Measurements from ENCODE around the gene DUSP7. TPM values are rescaled to one million over a fixed set of nuclear protein-coding genes. Genes with fewer than 3 reads are reported as not detected.
A peak's percentile ranks its signal among the peaks of the same experiment; 100 is the strongest.

The DUSP7 gene
- total and polyA plus RNA-seq, 9 of the 15 experiments (the other 6 are each of a cell fraction or from before 2014, with no cell fraction given): 0.45 to 15.8 (median 8.2) TPM

DNA sequence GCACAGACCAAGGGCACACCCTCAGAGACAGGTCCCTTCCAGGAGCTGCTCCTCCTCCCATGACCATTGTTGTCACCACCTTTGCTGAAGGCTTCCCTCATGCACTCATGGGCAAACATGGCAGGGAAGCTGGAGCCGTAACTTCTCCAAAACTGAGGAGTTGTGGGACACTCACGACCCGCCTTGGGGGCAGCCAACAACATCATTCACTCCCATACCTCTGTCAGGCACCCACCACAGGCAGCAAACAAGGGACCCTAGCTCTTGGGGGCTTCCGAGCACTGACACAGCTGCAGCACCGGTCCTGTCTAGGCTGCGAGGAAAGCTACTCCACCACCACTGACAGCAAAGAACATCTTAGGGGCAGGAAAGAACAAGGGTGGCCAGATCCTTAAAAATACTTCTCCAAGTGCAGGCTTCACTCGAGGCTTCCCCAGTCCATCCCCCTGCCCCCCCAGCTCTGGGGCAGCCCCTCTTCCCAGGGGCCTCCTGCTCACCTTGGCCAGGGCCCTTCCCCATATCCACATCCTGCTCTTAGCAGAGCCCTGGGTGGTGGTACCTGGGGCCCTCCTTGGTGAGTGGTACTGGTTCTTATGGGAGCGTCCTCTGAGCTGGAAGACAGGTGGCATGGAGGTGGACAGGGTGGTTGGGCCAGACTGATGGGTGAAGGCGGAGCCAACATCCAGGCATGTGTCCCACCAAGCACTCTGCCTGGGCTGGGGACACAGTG is 28.0 kb upstream of the DUSP7 start:
- in situ Hi-C loops (cut with MboI) (no loop called here), intact Hi-C loops (cut with micrococcal nuclease) (no loop called here)
- no peak for DNase-seq (ENCODE audit: extremely low read depth in 1 of 4, low spot score in 3 of 4)
- no peaks in the 10 kb centered on the region for H3K9me3 ChIP-seq (replicated peaks; ENCODE audit: control insufficient read depth, insufficient read depth, low read depth, low read length)
- no peak overlapping the region for H3K27ac ChIP-seq (ENCODE audit: extremely low read depth, low read depth, low read length)
- peaks cover 43 to 58% of the 10 kb centered on the region in 2 experiments for H3K4me1 ChIP-seq (replicated peaks in 1 of 2; ENCODE audit: control insufficient read depth in 2 of 2, insufficient read depth in 2 of 2, low read length in 2 of 2)
- BruUV-seq (replicated peaks): no TSS peak
- H2AFZ ChIP-seq (ENCODE audit: low read depth, low read length): no peak overlapping the region
- no peaks in the 10 kb centered on the region for H4K20me1 ChIP-seq (replicated peaks; ENCODE audit: control insufficient read depth, insufficient read depth, low read length)
- H3K4me2 ChIP-seq (ENCODE audit: insufficient read depth, low read length): no peak overlapping the region
- 87% methylated on average over 7 of the region's 9 CpGs for WGBS (ENCODE audit: insufficient coverage, low coverage, missing lambda C conversion rate)
- no peaks in the 10 kb centered on the region for H3K9me1 ChIP-seq (ENCODE audit: control insufficient read depth, insufficient read depth, low read length)
- H3K9ac ChIP-seq (ENCODE audit: insufficient read depth in 1 of 2, low read depth in 2 of 2, low read length in 2 of 2): peak overlapping the region in 1 of 2 experiments; percentile 13; a peak in 1 of 4 replicates
- no peaks in the 10 kb centered on the region for H3K79me2 ChIP-seq (ENCODE audit: control insufficient read depth, insufficient read depth, low read length)
- H3K27me3 ChIP-seq (ENCODE audit: control insufficient read depth in 2 of 2, insufficient read depth in 2 of 2, low read length in 2 of 2): no peaks in the 10 kb centered on the region
- CTCF ChIA-PET (ENCODE audit: low intra/inter-chr PET ratio): no interaction called here
- no peak for FAIRE-seq
- no peak for TF ChIP-seq NONO (IDR thresholded peaks at IDR 0.05; ENCODE audit: low read depth in 2 of 2, low read length in 1 of 2)
- no peak for TF ChIP-seq FOXJ2 (tag; IDR thresholded peaks at IDR 0.05)
- TF ChIP-seq FOXA3 (CRISPR knock-in tag; conservative IDR thresholded peaks at IDR 0.05 in 1 of 2, IDR thresholded peaks at IDR 0.05 in 1 of 2): no peak
- no peak for TF ChIP-seq CC2D1A (IDR thresholded peaks at IDR 0.05)
- no peak for TF ChIP-seq ELF4 (CRISPR knock-in tag; IDR thresholded peaks at IDR 0.05)
- no peak for TF ChIP-seq TARDBP (IDR thresholded peaks at IDR 0.05)
- no peak for TF ChIP-seq ZNF174 (CRISPR knock-in tag; IDR thresholded peaks at IDR 0.05)
- POLR2A ChIA-PET: interaction anchor here (0.7 kb wide), 1 partner anchor 12 kb away, joined by 3 read pairs; no protein-coding TSS in a partner anchor
- H3K4me3 ChIP-seq: no peak overlapping the region
- peaks cover 4% of the 10 kb centered on the region; the same call in 1 of the 3 replicates for H3K36me3 ChIP-seq (ENCODE audit: control insufficient read depth, insufficient read depth, low read length)
- ATAC-seq: no peak
